GM19238 (cell line): ENCODE results near the gene CACNA1C.

ENCODE experiments used
- DNase-seq: peaks from one replicate; pipeline ENCODE4 v3.0.0; 2011; ENCODE audit warnings: low spot score; ENCODE audit not compliant: insufficient read length

CACNA1C gene

DNA sequence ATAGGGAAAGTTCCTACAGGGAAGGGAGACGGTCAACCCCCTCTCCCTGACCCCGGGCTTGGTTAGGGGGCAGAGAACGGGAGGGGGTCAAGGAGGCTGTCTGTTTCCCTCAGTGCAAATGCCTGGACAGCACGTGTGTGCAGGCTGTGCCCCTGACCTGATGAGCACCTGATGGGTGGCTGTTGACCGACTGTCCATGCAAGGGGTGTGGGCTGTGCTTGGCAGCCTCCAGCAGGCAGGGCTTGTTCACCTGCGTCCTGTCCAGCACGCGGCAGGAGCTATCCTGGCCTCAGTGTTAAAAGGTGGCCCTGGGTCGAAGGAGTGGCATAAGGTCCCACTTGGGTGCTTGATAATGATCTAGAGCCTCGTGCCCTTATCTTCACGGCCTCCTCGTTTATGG is 221.0 kb downstream of the CACNA1C start:
- DNase-seq = no peak

DNA sequence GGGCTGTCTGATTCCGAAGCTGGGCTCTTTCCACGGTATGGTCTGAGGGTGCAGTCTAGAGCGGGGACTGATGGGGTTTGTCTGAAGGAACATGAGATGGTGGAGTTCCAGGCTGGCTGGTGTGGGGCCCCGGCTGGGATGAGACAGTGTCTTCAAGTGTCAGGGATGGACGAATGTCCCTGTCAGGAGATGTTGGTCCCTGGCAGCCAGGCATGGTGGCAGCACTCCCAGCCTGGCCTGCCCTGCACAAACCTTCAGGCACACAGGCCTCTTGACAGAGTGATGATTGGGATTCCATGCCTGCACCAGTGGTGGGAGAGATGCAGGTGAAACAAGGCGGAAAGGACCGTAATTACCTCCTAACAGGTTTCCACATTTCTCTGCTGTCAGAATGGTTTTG is 221.9 kb downstream of the CACNA1C start:
- DNase-seq = no peak

DNA sequence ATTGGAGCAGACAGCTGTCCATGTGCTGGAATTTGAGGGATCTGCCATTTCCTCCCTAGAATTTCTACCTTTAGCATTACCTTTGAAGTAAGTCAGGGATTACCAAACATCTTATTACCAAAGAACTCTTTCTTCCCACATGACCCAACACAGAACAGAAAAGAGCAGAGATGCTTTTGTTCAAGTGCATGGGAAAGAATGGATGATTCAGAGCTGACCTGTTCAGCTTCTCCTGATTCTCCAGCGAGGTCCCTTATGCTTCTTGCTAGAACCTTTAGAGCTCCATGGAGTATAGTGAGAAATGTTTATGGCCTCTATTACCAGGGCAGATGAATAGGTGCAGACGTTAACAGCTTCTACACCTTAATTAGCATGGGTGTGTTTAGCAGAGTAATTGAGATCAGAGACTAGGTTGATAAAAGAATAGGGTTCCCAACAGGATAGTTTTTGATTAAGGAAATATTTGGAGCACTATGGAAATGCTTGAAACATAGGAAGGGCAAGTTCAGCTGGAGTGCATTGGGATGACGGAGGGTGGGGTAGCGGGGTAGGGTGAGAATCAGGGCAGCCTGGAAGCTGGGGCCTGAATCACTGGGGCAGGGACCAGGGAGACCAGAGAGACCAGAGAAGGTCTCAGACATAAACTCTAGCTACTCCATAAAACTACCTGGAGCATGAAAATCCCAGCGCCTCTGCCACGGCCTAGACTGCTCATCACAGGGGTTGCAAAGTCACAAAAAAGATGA is 223.7 kb downstream of the CACNA1C start:
- no peak for DNase-seq

DNA sequence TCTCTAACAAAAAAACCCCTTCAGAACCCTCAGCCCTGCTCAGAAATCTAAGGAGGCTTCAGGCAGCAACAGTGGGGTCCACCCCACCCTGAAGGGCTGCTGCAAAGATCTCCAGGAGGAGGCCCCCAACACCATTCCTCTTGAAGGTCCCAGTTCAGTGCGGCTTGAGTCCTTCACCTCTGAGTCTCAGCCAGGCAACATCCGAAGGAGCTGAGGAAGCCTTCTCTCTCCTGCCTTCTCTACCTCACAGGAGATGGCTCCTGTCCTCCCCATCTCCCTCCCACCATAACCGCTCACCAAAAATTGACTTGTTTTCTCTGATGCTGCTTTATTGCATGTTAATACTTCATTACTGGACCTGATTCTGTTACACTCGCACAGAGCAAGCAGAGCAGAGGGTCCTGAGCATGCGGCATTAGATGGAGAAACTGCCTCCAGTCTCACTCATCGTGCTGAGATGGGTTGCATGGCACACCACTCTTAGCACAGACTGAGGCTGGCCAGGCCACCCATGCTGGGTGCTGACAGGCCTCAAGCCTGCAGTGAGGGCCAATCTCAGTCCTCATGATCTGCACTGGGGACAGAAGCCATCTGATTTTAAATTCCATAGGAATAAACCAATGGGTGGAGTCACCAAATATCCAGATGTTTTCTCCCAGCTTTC is 224.8 kb downstream of the CACNA1C start:
- no peak for DNase-seq

DNA sequence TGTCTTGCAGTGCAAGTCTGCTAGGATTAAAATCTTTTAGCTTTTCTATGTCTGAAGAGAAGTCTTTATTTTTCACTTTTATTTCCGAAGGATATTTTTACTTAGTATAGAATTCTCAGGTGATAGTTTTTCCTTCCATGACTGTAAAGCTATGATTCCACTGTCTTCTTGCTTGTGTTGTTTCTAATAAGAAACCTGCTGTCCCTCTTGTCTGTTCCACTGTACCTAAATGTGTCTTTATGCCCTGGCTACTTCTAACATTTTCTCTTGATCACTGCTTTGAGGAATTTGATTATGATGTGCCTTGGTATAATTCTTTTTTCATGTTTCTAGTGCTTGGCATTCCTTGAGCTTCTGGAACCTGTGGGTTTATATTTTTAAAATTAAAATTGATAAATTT is 228.7 kb downstream of the CACNA1C start:
- DNase-seq = no peak

DNA sequence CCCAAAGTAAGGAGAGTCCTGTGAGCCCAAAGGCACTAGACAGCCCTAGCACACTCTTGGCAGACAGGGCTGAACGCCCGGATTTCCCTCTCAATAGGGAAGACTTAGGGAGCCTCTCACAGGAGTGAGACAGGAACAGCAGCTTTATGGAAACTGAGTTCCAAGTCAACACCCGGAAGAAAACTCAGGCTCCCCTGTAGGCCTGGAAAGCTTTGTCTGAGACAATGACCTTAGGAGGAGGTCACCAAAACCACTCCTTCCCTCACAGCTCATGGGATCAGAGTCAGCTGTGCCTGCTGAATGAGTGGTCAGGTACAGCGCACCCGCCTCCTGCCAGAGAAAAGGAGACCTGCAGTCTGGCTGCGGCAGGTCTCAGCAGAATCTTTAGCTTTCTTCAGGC is 229.5 kb downstream of the CACNA1C start:
- DNase-seq = no peak

DNA sequence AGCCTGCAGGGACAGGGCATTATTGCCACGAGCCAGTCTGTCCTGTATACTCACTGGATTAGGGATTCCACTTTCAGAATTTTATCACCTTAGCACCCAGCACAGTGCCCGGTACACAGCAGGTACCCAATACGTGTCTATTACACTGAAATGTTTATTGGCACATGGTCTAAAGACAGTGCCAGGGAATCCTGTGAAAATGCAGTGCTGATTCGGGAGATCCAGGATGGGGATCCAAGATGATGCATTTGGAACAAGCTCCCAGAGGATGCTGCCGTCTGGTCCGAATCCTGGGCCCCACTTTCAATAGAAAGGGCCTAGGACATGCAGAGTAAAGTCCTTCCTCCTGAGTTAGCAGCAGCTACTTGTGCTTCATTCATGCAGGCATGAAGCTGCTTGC is 230.7 kb downstream of the CACNA1C start:
- no peak for DNase-seq

DNA sequence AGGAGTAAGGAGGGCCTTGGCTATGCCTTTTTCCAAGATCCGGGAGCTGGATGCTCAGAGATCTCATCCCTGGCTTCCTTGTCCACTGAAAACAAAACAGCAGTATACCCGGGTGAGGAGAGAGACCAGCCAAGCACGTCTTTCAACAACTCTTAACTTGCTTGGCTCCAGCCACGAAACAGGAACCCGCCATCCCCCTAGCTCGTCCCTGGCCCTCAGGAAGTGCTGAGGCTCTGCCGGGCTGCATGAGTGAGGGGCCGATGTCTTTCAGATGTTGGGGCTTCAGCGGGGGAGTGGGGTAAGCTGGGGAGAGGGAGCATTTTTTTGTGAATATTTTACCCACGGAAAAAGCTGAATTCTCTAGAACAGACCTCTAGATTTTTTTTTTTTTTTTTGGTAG is 231.1 kb downstream of the CACNA1C start:
- no peak for DNase-seq

DNA sequence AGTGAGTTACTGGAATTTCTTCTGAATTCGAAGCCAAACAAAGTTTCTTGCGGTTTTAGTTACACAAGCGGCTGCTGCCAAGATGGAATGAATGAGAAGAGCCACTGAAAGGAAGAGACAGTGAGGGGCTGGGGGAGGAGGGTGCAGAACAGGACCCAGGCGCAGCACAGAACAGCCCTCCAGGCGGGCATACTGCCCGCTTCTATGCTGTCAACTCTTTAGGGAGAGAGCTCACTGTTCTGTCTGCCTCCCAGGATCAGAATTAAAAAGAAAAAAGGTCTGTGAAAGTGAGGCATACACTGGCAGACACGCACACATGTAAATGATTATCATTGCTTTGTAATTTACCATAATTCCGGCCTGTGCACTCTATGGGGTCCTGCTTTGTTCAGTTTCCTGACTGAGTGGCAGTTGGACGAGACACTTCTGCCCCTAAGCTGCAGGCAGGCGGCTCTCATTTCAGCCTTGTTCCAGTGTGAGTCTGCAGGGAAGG is 231.6 kb downstream of the CACNA1C start:
- no peak for DNase-seq

DNA sequence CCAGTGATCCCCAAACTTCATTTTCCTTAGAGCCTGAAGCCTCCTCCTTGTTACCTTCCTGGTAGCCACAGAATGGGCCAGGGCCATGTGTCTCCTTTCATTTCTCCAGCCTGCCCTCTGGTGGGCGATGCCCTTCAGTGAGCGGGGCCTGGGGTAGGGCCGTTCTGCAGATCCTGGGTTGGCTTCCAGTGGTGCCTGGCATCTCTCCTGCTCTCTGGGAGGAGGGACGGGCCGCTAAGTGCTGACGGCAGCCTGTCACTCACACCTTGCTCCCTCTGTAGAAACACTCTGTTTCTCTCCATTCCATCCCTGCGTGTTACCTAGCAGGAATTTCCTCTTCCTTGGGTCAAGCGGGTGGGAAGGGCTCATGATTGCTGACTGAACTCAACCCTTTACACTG is 232.1 kb downstream of the CACNA1C start:
- DNase-seq = peak; percentile 30

DNA sequence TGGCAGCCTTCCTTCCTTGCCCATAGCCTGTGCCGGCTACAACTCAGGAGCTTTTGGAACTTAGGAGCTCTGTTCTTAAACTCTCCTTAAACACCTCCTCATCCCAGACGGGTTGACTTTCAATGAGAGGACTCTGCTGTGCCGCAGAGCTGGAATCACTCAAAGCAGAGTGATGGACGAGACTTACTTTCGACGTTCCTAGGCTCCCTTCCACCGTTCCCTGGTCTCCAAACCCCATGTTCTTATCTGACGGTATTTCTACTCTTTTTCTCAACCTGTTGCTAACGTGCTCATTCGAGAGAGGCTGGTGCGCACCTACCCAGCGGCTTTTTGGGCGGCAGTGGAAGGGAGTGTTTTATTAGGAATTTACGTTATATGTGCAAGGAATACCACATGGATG is 232.7 kb downstream of the CACNA1C start:
- DNase-seq = no peak

DNA sequence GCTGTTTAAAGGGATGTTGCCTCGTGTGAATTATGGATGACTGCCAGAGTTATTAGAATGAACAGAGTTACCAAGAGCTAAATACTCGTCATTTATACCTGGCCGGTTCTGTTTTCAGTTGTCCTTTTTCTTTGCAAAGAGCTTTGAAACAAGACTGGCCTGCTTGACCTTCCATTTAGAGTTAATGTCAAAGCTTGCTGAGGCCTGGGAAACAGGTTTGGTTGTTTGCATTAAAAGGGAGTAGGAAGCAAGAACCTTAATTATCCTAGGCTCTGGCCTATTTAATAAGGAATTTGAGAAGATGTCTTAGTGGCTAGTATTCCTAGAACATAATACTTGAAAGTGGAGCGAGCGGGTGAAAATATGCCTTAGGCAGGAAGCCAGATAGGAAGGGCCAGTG is 233.3 kb downstream of the CACNA1C start:
- no peak for DNase-seq

DNA sequence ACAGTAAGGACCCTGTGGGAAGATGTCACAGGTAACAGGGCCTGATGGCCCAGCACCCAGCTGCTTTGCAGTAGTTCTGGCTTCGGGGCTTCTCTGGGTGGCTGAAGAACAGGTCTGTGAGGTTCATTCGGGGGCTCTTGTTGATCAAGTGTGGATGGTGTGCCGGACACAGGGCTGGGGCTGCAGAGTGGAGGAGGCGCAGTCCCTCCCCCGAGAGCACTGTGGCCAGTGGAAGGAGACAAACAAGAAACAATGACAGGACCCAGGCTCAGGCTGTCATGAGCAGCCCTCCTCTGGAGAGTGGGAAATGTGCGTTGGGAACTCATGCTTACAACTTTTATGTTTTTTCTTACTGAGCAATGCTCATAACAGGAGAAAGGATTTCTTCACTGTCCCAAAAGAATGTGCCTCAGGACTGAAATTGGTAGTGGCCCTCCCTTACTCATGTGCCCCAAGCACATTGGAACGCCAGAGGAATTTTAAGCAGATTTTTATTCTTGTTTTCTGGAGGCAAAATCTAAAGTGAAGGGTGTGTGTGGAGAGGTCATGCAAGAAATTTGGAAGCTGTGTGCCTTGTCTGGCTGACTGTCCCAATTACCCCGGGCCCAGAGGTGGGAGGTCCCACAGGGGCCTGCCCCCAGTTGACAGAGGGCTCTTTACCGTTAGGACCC is 233.8 kb downstream of the CACNA1C start:
- DNase-seq = no peak

DNA sequence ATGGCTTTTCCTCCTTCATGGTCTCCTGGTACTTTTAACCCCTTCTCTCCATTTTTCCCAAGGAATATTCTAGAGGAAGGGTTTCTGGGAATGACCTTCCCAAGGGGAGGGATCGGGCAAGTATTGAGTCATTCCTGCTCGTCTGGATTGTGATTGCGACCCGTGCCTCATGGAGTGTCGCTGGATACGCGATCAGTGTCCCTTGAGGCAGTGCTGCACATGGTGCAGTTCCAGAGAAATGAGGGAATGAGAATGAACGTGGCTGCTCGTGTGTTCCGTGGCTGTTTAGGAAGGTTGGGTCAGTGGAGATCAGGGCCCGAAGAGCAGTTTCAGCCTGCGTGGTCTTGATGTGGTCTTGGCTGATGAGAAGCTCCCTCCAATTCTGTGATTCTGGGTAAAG is 234.4 kb downstream of the CACNA1C start:
- no peak for DNase-seq

DNA sequence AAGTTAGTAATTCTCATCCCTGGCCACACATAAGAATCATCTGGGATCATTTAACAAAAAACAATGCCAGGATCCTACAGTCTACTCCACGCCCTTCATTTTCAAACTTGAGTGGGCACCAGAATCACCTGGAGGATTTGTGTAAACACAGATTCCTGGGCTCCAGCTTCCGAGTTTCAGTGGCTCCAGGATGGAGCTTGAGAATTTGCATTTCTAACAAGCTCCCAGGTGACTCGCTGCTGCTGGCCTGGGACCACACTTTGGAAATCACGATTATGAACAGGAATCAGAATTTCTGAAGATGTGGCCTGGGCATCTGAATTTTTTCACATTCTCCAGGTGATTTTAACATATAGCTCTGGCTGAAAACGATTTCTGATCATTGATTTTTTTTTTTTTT is 234.8 kb downstream of the CACNA1C start:
- DNase-seq = no peak

DNA sequence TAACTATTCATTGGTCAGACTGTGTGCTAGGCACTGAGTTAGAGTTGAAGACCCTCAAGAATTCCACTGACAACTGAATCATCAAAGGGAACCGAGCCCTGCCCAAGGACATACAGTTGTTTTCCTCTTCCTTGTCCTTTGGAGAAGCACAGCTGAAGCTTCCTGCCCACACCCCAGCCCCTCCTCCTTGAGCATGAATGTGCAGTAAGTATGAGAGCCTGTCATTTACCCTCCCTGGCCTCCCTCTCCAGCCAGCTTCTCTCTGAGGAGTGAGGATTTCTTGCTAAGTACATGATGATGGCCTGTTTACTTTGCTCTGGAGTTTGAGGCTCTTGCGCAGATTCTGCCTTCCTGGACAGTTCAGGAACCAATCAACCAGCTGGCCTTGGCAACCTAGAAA is 235.2 kb downstream of the CACNA1C start:
- no peak for DNase-seq

DNA sequence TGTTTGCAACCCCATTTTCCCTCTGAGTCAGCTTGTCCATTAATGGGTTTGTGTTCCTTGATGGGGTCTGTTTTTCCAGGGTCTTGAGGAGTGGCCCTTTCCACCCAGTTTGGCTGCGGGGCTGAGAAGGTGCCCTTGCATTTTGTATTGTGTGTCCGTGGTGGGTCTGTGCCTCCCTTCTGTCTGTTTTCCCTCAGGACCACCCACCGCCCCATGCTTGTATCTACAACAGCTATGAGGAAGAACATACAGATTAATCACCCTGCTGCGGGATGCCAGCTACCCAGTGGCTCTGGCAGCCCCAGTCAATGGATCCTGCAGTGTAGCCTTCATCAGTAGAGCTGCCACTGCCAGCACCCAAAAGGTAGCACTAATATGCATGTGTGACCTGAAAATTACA is 235.7 kb downstream of the CACNA1C start:
- DNase-seq = no peak

DNA sequence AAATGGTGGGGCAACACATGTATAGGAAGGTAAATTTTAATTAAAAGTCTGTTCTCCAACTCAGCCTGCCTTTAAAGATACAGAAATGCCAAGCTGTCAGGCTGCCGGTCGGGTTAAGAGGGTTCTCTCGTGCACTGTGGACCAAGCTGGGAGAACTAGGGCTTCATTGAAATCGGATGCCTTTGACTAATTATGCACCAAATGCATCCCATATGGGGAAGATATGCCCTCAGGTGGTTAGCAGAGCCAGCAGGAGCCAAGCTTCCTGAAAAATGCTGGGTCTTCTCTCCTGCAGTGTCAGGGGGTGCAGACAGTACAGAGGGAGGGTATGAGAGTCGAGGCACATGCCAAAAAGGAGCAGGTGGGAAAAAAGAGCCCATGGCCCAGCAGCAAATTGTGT is 236.1 kb downstream of the CACNA1C start:
- DNase-seq = no peak

DNA sequence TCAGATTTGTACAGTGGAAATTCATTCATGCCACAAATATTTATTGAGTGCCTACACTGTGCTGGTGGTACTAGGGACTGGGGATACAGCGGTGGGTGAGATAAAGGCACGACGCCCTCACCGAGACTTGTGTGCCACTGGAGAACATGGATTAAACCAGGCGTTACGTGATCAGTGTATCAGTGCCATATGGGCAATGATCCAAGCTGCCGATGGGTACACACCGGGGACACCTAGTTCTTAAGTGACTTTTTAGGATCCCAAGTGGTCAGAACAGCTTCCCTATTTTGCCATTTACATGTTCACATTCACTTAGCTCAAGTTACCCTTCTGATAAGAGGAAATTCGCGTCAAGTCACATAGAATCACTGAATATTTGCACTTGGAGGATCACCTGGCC is 236.7 kb downstream of the CACNA1C start:
- no peak for DNase-seq

DNA sequence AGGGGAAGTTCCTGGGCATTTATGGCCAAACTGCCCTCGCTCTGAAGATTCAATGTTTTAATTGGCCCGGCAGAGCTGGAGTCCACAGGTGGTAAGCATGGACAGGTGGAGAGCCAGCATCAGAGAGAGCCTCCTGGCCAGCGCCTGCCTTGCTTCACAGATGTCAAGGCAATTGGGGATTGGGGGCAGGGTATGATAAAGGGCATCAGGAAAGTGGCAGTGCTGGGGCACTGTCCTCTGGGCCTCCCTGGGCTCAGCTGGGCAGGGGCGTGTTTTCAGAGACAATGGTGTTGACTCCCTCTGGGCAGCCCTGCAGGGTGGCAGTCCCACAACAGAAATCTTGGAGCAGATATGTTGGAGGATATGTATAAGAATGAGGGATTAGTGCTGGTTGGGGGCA is 237.3 kb downstream of the CACNA1C start:
- no peak for DNase-seq

DNA sequence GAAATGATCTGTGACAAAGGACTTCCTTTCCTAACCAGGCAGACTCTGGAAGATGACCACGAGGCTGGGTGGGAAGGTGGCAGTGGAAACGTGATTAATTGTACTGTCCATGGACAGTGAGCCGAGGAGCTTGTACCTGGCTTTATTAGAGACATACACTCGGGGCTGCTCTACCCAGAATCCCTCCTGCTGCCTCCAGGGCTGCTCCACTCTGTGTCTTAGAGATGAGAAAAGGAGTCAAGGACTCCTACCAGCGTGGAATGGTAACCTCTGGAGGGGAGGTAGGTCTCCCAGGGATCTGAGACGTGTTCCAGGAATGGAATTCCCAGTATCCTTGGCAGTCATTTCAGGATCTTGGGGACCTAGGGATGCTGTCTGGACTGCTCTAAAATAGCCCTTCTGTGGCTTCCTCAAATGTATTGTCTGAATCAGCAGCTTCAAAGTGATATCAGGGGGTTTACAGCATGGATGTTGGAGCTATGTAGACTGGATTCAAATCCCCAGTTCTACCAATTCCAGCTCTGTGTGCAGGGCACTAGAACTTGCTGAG is 237.8 kb downstream of the CACNA1C start:
- no peak for DNase-seq

DNA sequence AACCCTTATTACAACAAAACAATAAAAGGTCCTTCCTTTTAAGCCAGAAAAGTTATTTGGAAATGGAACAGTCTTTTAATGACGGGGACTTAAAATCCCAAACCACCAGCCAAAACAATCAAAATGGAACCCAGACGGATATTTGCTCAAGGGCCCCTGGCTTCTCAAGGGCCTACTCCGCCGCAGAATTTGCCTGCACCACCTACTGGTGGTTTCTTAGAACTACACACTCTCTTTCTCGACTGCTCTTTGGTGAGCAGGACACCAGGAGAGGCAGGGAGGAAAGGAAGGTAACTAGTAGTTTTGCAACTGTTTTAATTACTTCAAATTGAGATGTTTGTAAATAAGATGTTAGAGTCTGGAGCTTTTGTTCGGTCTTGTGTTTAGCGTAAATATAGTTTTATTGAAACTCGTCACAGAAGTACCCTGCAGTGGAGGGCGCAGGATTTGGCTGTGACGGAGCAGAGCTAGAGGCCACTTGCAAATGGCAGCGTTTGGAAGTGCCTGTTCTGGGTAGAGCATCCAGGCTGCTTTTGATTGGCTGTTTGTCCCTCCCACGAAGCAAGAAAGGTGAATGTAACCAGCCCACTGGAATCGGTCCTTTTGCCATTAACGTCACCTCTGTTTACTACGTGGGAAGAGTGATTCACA is 238.5 kb downstream of the CACNA1C start:
- DNase-seq = peak; percentile 75
